Small intestine (tissue), 7 donors: Measurements from ENCODE around the gene SORCS2. TPM values are rescaled to one million over a fixed set of nuclear protein-coding genes. Genes with fewer than 3 reads are reported as not detected.

ENCODE experiments used
- DNase-seq, 2 donors: peaks; one replicate each; pipeline versions ENCODE4 v3.0.0 to v3.0.0-alpha.2; 2013
- FAIRE-seq: peaks from 2 replicates; lab custom pipeline; 2012; peaks lifted over from hg19 to GRCh38; lab: Jason Lieb, UNC
- H3K27ac ChIP-seq, 3 donors: one replicate each; pipeline ENCODE4 v1.5.1; 2013; ENCODE audit warnings: low read length in 2 of 3, mild to moderate bottlenecking in 2 of 3, control low read depth in 1 of 3, inconsistent platforms in 1 of 3, low read depth in 1 of 3, moderate library complexity in 1 of 3
- H3K27me3 ChIP-seq, 3 donors: one replicate each; pipeline ENCODE4 v1.6.1; 2013; ENCODE audit warnings: low read length in 3 of 3, inconsistent platforms in 1 of 3; ENCODE audit not compliant: control insufficient read depth in 3 of 3, insufficient read depth in 3 of 3
- H3K36me3 ChIP-seq, 3 donors: one replicate each; pipeline ENCODE4 v1.6.1; 2013; ENCODE audit warnings: low read length in 3 of 3, inconsistent platforms in 1 of 3, low read depth in 1 of 3, mild to moderate bottlenecking in 1 of 3, moderate library complexity in 1 of 3; ENCODE audit not compliant: control insufficient read depth in 3 of 3, insufficient read depth in 2 of 3
- H3K4me1 ChIP-seq, 3 donors: one replicate each; pipeline ENCODE4 v1.6.1; 2013; ENCODE audit warnings: low read length in 2 of 3, inconsistent platforms in 1 of 3, low read depth in 1 of 3, mild to moderate bottlenecking in 1 of 3, moderate library complexity in 1 of 3; ENCODE audit not compliant: control insufficient read depth in 3 of 3, insufficient read depth in 2 of 3
- H3K4me3 ChIP-seq, 3 donors: one replicate each; pipeline ENCODE4 v1.5.1; 2013; ENCODE audit warnings: low read length in 3 of 3, control low read depth in 1 of 3, inconsistent platforms in 1 of 3, low read depth in 1 of 3, mild to moderate bottlenecking in 1 of 3, moderate library complexity in 1 of 3
- H3K9me3 ChIP-seq, 2 donors: one replicate each; pipeline ENCODE4 v1.6.1; 2013; ENCODE audit warnings: low read depth in 1 of 2, low read length in 1 of 2; ENCODE audit not compliant: control insufficient read depth in 2 of 2, insufficient read depth in 1 of 2
- WGBS, 3 donors: extraction: QIAGEN DNeasy Blood & Tissue Kit; methylation state at CpG; one replicate each; pipeline ENCODE4 v1.1.7; 2013; 5-methylcytosine and 5-hydroxymethylcytosine counted together
- polyA plus RNA-seq, 4 donors: library from polyadenylated mRNA; stranded (reverse) in 3 of 4; unstranded in 1 of 4; fragments of 200-250 nt in 3 of 4; fragments of 120-200 nt in 1 of 4; gene quantifications; one replicate each; pipeline versions ENCODE4 v1.2.1 to v1.2.3, GENCODE V29; 2013
- donor health status: healthy with polysubstance abuse.
- donor health status: control.
- donor health status: control.
- donor health status: Bipolar disorder and iron deficiency.
- donor health status: healthy.

Gene SORCS2
- polyA plus RNA-seq, 4 donors, result 0.63 to 3.3 (median 2.2) TPM; not detected in 1

GRCh38 chr4:7642741-7643458 lies 450.6 kb downstream of the SORCS2 start:
- DNase-seq (no peak), FAIRE-seq (no peak)
- Histone ChIP-seq H3K36me3 (peaks cover 0 to 5% (median 0%) of the 10 kb centered on the region in 3 donors), H3K4me3 (no peak overlapping the region), H3K27me3 (no peaks in the 10 kb centered on the region), H3K9me3 (peaks cover 0 to 13% of the 10 kb centered on the region in 2 donors), H3K4me1 (peaks cover 0 to 6% (median 0%) of the 10 kb centered on the region in 3 donors), H3K27ac (no peak overlapping the region)
- 56 to 60% (median 60%) methylated on average over 9 of the region's 9 CpGs for WGBS, 3 donors

GRCh38 chr4:7645158-7645557 lies 452.8 kb downstream of the SORCS2 start:
- Histone ChIP-seq H3K36me3 (peaks cover 0 to 2% (median 0%) of the 10 kb centered on the region in 3 donors), H3K4me1 (no peaks in the 10 kb centered on the region), H3K27ac (no peak overlapping the region), H3K27me3 (no peaks in the 10 kb centered on the region), H3K4me3 (no peak overlapping the region), H3K9me3 (peaks cover 0 to 13% of the 10 kb centered on the region in 2 donors)
- WGBS, 3 donors, result 93 to 100% (median 100%) methylated on average over 1 of the region's 1 CpG
- DNase-seq (no peak), FAIRE-seq (no peak)

DNA sequence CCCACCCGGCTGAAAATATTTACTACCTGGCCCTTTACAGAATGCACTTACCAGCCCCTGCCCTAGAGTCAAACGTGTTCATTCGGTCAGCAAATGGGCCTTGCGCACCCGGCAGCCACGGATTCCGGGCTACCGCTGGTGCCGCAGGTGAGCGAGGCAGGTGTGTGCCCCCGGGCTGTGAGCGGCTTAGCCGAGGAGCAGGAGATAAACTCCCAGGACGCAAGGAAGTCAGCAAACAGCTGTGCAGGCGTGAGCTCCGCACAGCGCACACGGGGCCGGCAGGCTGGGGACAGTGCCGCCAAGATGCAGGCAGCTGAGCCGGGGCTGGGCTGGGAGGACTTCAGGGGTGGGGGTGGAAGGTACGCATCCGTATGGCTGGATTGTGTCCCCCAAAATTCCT lies 453.6 kb downstream of the SORCS2 start:
- WGBS, 3 donors, result 87 to 90% (median 88%) methylated on average over 23 of the region's 23 CpGs
- no peak for FAIRE-seq

GRCh38 chr4:7646384-7647061 lies 454.2 kb downstream of the SORCS2 start:
- Histone ChIP-seq H3K27ac (no peak overlapping the region), H3K36me3 (no peaks in the 10 kb centered on the region), H3K4me3 (no peak overlapping the region), H3K4me1 (no peaks in the 10 kb centered on the region), H3K9me3 (peaks cover 0 to 13% of the 10 kb centered on the region in 2 donors), H3K27me3 (no peaks in the 10 kb centered on the region)
- 78 to 85% (median 80%) methylated on average over 18 of the region's 18 CpGs for WGBS, 3 donors
- FAIRE-seq, result no peak
- peak in 1 of 2 donors; percentile 16 for DNase-seq

More for the DNA sequence above, 453.6 kb downstream of the SORCS2 start:
- Histone ChIP-seq H3K9me3 (peaks cover 0 to 13% of the 10 kb centered on the region in 2 donors), H3K27ac (no peak overlapping the region), H3K4me1 (no peaks in the 10 kb centered on the region), H3K4me3 (no peak overlapping the region), H3K36me3 (no peaks in the 10 kb centered on the region), H3K27me3 (no peaks in the 10 kb centered on the region)
- DNase-seq, result no peak

DNA sequence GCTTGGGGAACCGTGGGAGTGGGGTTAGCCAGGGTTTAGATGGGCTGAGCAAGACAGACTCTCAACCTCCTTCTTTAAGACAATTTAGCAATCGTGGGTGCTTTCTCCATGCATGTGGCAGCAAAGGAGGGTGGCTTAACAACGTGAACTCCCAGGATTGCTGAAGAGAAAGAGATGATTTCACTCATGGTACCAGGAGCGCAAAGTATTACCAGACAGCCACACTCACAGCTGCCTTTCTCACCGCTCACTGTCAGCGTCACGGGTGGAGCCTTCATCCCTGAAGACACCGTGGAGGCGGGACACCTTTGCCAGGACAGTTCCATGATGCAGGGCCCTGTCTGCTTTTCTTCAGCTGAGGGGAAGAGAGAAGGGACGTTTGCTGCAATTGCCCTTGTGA lies 454.8 kb downstream of the SORCS2 start:
- no peak overlapping the region for H3K4me3 ChIP-seq
- no peak for FAIRE-seq
- DNase-seq, result no peak
- H3K27ac ChIP-seq, result no peak overlapping the region
- peaks cover 0 to 13% of the 10 kb centered on the region in 2 donors for H3K9me3 ChIP-seq
- H3K4me1 ChIP-seq, result peaks cover 0 to under 1% (median 0%) of the 10 kb centered on the region in 3 donors
- H3K27me3 ChIP-seq, result no peaks in the 10 kb centered on the region
- H3K36me3 ChIP-seq, result no peaks in the 10 kb centered on the region
- 74 to 86% (median 86%) methylated on average over 10 of the region's 10 CpGs for WGBS, 3 donors

DNA sequence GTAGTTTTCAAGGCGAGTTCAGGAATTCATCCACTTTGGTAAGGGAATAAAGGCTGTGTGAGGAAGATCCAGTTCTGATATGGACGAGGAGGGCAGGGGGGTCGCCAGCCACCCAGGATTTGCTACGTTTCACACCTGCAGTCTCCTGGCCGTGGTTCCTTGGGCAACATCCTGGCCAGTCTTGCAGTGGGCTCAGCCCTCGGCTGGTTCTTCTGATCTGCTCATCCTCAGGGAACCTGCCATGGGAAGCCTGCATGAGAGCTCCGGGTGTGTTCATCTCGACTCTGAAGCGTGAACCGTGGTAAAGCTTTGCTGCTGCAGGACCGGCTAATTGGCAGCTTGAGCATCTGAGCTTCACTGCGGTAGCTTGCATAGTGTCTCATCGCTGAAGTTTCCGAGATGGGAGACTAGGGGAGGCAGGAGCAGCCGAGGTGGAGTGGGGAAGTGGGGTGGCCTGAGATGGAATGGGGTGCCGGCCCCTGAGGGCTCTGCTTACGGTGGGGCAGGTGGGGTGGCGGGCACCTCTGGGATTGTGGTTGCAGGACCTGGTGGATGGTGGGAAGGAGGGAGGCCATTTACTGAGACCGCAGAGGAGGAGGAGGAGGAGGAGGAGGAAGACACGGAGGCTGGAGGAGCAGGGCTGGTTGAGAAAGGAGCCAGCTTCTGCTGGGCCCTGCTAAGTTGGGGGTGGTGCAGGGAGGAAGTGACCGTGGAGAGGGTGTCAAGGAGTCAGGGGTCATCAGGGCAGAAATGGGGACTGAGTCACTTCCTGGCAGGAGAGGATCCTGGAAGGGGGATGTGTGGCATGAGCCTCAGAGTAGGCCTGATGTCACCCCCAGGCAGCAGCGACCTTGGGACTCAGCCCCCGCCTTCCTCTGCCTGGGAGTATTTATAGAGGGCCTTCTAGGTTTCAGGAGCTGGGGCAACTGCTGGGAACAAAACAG lies 455.5 kb downstream of the SORCS2 start:
- H3K4me3 ChIP-seq, result no peak overlapping the region
- peaks cover 0 to 13% of the 10 kb centered on the region in 2 donors for H3K9me3 ChIP-seq
- H3K27ac ChIP-seq, result no peak overlapping the region
- peak in 1 of 2 donors; percentile 44 for DNase-seq
- FAIRE-seq, result no peak
- no peaks in the 10 kb centered on the region for H3K27me3 ChIP-seq
- whole genome bisulfite sequencing, 3 donors, result 73 to 81% (median 74%) methylated on average over 23 of the region's 23 CpGs
- H3K4me1 ChIP-seq, result peaks cover 0 to 6% (median 0%) of the 10 kb centered on the region in 3 donors
- no peaks in the 10 kb centered on the region for H3K36me3 ChIP-seq

DNA sequence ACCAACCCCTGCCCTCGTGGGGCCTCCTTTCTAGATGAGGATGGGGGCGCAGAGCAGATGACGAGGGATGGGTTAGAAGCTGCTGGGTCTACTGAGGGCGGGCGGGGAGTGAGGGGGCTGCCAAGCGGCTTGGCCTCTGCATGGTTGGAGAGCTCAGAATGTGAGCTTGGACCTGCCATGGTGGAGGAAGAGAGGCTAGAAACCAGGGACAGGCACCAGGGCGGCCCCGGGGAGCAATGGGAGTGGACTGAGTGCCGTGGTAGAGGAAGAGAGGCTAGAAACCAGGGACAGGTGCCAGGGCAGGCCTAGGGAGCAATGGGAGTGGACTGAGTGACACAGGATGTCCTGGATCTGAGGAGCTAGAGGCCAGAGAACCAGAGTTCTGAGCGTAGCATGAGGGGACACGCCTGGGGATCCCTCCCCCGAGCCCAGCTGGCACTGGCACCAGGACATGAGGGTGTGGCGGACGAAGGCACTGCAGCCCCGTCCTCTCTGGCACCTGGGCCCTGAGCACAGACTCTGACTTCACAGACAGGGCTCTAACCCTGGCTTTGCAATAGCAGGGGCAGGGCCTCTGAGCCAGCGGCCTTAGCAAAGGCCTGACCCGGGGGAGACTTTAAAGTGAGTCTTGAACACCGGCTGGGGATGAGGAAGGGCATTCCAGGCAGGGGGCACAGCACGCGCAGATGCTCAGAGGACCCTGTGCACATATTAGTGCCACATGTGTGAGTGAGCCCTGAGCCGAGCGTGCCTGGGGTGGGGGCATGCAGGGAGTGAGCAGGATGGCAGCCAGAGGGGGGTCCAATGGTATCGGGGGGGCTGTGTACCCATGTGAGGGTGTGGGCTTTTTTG lies 456.4 kb downstream of the SORCS2 start:
- Histone ChIP-seq H3K9me3 (peaks cover 0 to 13% of the 10 kb centered on the region in 2 donors), H3K36me3 (no peaks in the 10 kb centered on the region), H3K27ac (peak overlapping the region in 1 of 3 donors; percentile 14), H3K4me3 (no peak overlapping the region), H3K27me3 (no peaks in the 10 kb centered on the region), H3K4me1 (peaks cover 0 to 6% (median 0%) of the 10 kb centered on the region in 3 donors)
- DNase-seq (no peak), FAIRE-seq (no peak)
- 62 to 77% (median 69%) methylated on average over 23 of the region's 23 CpGs for WGBS, 3 donors
